Kidney (tissue), 14 donors: Measurements from ENCODE around the gene CPN2. TPM values are rescaled to one million over a fixed set of nuclear protein-coding genes. Genes with fewer than 3 reads are reported as not detected.

Experiments
- DNase-seq, 5 donors: peaks; one replicate each; pipeline ENCODE4 v3.0.0-alpha.2; 2013 to 2020
- FAIRE-seq: peaks from 2 replicates; lab custom pipeline; 2012; peaks lifted over from hg19 to GRCh38; lab: Jason Lieb, UNC
- H3K27ac ChIP-seq, 2 donors: one replicate each; pipeline ENCODE4 v1.7.0; 2013; ENCODE audit warnings: low read depth in 2 of 2, low read length in 2 of 2, inconsistent platforms in 1 of 2
- H3K27me3 ChIP-seq: one replicate; pipeline ENCODE4 v1.7.1; 2013; ENCODE audit warnings: low read length, inconsistent platforms; ENCODE audit not compliant: control insufficient read depth, insufficient read depth
- H3K36me3 ChIP-seq, 3 donors: one replicate each; pipeline versions ENCODE4 v1.7.0 to v1.7.1; 2013; ENCODE audit warnings: low read length in 3 of 3, control low read depth in 1 of 3, inconsistent platforms in 1 of 3; ENCODE audit not compliant: insufficient read depth in 3 of 3, control insufficient read depth in 2 of 3
- H3K4me1 ChIP-seq, 3 donors: one replicate each; pipeline versions ENCODE4 v1.7.0 to v1.7.1; 2013; ENCODE audit warnings: low read length in 3 of 3, inconsistent platforms in 1 of 3, low read depth in 1 of 3; ENCODE audit not compliant: control insufficient read depth in 2 of 3, insufficient read depth in 2 of 3
- H3K4me3 ChIP-seq, 3 donors: one replicate each; pipeline versions ENCODE4 v1.7.0 to v1.8.1; 2013; ENCODE audit warnings: low read length in 3 of 3, control low read depth in 1 of 3, inconsistent platforms in 1 of 3
- H3K9ac ChIP-seq, 3 donors: one replicate each; pipeline versions ENCODE4 v1.7.0 to v1.7.1; 2013; ENCODE audit warnings: low read length in 3 of 3, control low read depth in 1 of 3, inconsistent platforms in 1 of 3
- H3K9me3 ChIP-seq, 3 donors: one replicate each; pipeline versions ENCODE4 v1.7.0 to v1.7.1; 2013; ENCODE audit warnings: low read length in 3 of 3, control low read depth in 1 of 3, inconsistent platforms in 1 of 3; ENCODE audit not compliant: control insufficient read depth in 2 of 3, insufficient read depth in 1 of 3
- intact Hi-C: fragments of 100-400 bp; cut with DNase I; formaldehyde crosslinking; loops from one replicate; pipeline ENCODE4 v1.11.1; 2022
- polyA plus RNA-seq: library from polyadenylated mRNA; stranded (reverse); fragments of 350-450 nt; fragmentation: Illumina TruSeq; extraction: RNeasy Lipid Tissue Mini Kit (QIAGEN cat#74804); gene quantifications from one replicate; pipeline ENCODE4 v1.2.3, GENCODE V29; 2014; ENCODE audit warnings: low read depth, low replicate concordance; ENCODE audit not compliant: insufficient read depth
- total RNA-seq: library from RNA; stranded (reverse); fragmentation: NEBNext Ultra II Directional; extraction: Animal tissue kit (Norgen Biotek cat#: 25700); gene quantifications from one replicate; pipeline ENCODE4 v1.2.1, GENCODE V29; 2021
- TF ChIP-seq, protein P1 (sequence below): IDR thresholded peaks from 3 replicates; pipeline ENCODE4 v1.5.1; 2012; ENCODE audit warnings: mild to moderate bottlenecking, moderate library complexity, borderline replicate concordance; ENCODE audit not compliant: insufficient read depth; ENCODE audit errors: extremely low read depth
- donor health status: control.
- donor health status: control.
- donor health status: control.
- donor health status: control.
- donor health status: control.
- donor health status: DM: yes; HTN: yes; CAD: no.
- donor health status: Normal renal cell carcinoma (clear cell type).

The CPN2 gene
- total and polyA plus RNA-seq, 2 donors from 2014 or later: 0.72 to 15.8 TPM

DNA sequence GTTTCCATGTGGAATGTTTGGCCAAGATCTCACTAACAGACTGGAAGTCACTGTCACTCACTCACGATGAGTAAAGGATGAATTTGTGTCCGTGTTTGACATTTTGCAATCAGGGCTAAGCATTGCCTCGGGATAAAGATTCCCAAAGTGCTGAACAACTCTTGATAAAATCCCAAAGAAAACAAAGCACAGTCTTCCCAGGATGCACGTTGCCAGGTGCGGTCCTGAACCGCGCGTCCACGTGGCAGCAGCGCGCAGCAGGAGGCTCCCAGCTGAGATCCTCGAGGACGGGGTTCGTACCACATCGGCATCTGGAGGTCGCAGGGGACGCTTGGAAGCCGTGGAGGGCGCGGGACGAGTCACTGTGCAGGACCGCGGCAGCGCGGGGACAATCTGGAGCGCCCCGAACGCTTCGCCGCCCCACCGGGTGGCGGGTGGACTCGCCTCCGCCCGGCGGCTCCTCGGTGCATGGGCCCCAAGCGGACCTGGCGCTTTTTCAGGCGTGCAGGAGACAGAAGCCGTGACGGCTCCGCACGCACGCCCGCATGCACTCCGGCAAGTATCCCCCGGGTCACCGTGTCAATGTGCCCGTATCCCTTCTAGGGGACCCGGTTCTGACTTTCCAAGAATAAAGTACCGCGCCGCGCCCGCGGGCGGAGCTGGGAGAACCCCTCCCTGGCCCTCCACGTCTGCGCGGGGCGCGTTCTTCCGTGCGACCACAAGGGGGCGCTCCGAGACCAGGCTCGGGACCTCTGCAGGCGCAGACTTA is 17.7 kb downstream of the CPN2 start:
- Histone ChIP-seq H3K27me3 (peaks cover 11% of the 10 kb centered on the region), H3K9ac (no peak overlapping the region), H3K27ac (no peak overlapping the region), H3K9me3 (no peaks in the 10 kb centered on the region), H3K4me1 (peaks cover 0 to 3% (median 0%) of the 10 kb centered on the region in 3 donors), H3K36me3 (no peaks in the 10 kb centered on the region), H3K4me3 (peak overlapping the region; percentile 16 to 57 (median 42))
- FAIRE-seq: no peak
- intact Hi-C loops: no loop called here
- peak; percentile 90 to 94 (median 92) for DNase-seq
- TF ChIP-seq, protein P1, sequence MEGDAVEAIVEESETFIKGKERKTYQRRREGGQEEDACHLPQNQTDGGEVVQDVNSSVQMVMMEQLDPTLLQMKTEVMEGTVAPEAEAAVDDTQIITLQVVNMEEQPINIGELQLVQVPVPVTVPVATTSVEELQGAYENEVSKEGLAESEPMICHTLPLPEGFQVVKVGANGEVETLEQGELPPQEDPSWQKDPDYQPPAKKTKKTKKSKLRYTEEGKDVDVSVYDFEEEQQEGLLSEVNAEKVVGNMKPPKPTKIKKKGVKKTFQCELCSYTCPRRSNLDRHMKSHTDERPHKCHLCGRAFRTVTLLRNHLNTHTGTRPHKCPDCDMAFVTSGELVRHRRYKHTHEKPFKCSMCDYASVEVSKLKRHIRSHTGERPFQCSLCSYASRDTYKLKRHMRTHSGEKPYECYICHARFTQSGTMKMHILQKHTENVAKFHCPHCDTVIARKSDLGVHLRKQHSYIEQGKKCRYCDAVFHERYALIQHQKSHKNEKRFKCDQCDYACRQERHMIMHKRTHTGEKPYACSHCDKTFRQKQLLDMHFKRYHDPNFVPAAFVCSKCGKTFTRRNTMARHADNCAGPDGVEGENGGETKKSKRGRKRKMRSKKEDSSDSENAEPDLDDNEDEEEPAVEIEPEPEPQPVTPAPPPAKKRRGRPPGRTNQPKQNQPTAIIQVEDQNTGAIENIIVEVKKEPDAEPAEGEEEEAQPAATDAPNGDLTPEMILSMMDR: peak; percentile 98

DNA sequence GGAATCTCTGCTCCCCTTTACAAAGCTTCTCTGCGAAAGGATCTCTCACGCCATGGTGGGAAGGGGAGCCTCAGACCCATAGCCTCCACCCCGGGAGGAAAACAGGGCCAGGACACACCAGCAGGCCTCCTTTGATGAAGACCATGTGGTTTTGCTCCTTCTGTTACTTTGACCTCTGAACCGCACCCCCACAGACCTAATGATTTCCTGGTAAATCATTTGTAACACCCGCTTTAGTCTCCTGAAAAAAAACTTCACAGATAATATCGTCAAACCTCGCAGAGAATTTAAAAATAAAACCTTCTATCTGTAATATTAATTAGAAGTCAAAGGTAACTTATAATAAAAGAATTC is 18.3 kb downstream of the CPN2 start:
- H3K4me1 ChIP-seq: peaks cover 0 to 3% (median under 1%) of the 10 kb centered on the region in 3 donors
- TF ChIP-seq, protein P1: no peak
- no peaks in the 10 kb centered on the region for H3K36me3 ChIP-seq
- no peak overlapping the region for H3K27ac ChIP-seq
- intact Hi-C loops: no loop called here
- no peak overlapping the region for H3K9ac ChIP-seq
- no peak for FAIRE-seq
- H3K27me3 ChIP-seq: peaks cover 11% of the 10 kb centered on the region
- H3K9me3 ChIP-seq: no peaks in the 10 kb centered on the region
- DNase-seq: no peak
- no peak overlapping the region for H3K4me3 ChIP-seq

DNA sequence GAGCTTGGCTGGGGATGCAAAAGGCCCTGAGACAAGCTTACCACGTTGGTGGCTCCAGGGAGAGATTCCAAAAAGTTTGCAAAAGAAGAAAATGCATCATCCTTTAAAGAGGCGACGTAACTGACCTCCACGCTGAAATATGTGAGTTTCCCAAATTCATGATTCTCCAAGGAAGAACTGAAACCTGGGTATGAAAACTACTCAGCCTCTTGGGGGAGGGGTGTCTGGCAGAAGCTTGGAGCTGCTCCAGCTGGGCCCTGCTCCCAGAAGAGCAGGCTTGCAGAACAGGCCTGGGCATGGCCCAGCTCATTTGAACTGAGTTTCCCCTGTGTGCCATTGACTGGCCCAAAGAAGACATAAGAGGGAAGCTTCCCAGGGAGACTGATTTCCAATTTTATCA is 20.5 kb downstream of the CPN2 start:
- TF ChIP-seq, protein P1: no peak
- Histone ChIP-seq H3K9me3 (peaks cover 0 to 13% (median 0%) of the 10 kb centered on the region in 3 donors), H3K4me1 (peaks cover 0 to 9% (median 3%) of the 10 kb centered on the region in 3 donors), H3K36me3 (peaks cover 0 to 2% (median 0%) of the 10 kb centered on the region in 3 donors), H3K27me3 (peaks cover 14% of the 10 kb centered on the region), H3K9ac (no peak overlapping the region), H3K27ac (no peak overlapping the region), H3K4me3 (no peak overlapping the region)
- FAIRE-seq (no peak), DNase-seq (peak in 1 of 5 donors; percentile 80)
- intact Hi-C loops: no loop called here
